Measurements from ENCODE around the gene MYBBP1A.
"Not testable (repeated sequence)": the region's sequence is repeated elsewhere in the genome, so short reads cannot be mapped to it uniquely, and the experiment has no call there.

Gene MYBBP1A

GRCh38 chr17:4579678-4580077, 24.5 kb upstream of the MYBBP1A start:
- Histone ChIP-seq H3K27me3 (ENCODE audit: insufficient read depth, low read length) (peaks cover 33% of the 10 kb centered on the region), H3K36me3 (ENCODE audit: insufficient read depth, low read length) (no peaks in the 10 kb centered on the region)

GRCh38 chr17:4578349-4578748, 23.2 kb upstream of the MYBBP1A start:
- not testable (repeated sequence) for H2AFZ ChIP-seq (ENCODE audit: low read length, unreplicated experiment); H3K4me3 ChIP-seq (ENCODE audit: low read depth, low read length); H3K79me2 ChIP-seq (ENCODE audit: control insufficient read depth, insufficient read depth, low read length, unreplicated experiment); H3K36me3 ChIP-seq (ENCODE audit: insufficient read depth, low read length); H3K4me1 ChIP-seq (ENCODE audit: control insufficient read depth, insufficient read depth, low read length, unreplicated experiment); H3K27ac ChIP-seq (ENCODE audit: low read depth, low read length)
- peaks cover 21% of the 10 kb centered on the region for H3K27me3 ChIP-seq (ENCODE audit: insufficient read depth, low read length)

More at GRCh38 chr17:4579678-4580077, 24.5 kb upstream of the MYBBP1A start:
- no peaks in the 10 kb centered on the region for H3K79me2 ChIP-seq (ENCODE audit: control insufficient read depth, insufficient read depth, low read length, unreplicated experiment)
- H3K27ac ChIP-seq (ENCODE audit: low read depth, low read length), result no peak overlapping the region
- no peak overlapping the region for H2AFZ ChIP-seq (ENCODE audit: low read length, unreplicated experiment)
- H3K4me3 ChIP-seq (ENCODE audit: low read depth, low read length), result no peak overlapping the region
- no peaks in the 10 kb centered on the region for H3K4me1 ChIP-seq (ENCODE audit: control insufficient read depth, insufficient read depth, low read length, unreplicated experiment)

- Histone ChIP-seq H3K4me1 (ENCODE audit: control insufficient read depth, insufficient read depth, low read length, unreplicated experiment) (no peaks in the 10 kb centered on the region), H3K27me3 (ENCODE audit: insufficient read depth, low read length) (peaks cover 12% of the 10 kb centered on the region), H3K36me3 (ENCODE audit: insufficient read depth, low read length) (no peaks in the 10 kb centered on the region), H3K4me3 (ENCODE audit: low read depth, low read length) (no peak overlapping the region), H3K27ac (ENCODE audit: low read depth, low read length) (no peak overlapping the region), H2AFZ (ENCODE audit: low read length, unreplicated experiment) (no peak overlapping the region), H3K79me2 (ENCODE audit: control insufficient read depth, insufficient read depth, low read length, unreplicated experiment) (no peaks in the 10 kb centered on the region)
Measured at GRCh38 chr17:4577386-4577993, 22.3 kb upstream of the MYBBP1A start.

- Histone ChIP-seq H2AFZ (ENCODE audit: low read length, unreplicated experiment) (no peak overlapping the region), H3K4me3 (ENCODE audit: low read depth, low read length) (no peak overlapping the region), H3K27ac (ENCODE audit: low read depth, low read length) (no peak overlapping the region), H3K27me3 (ENCODE audit: insufficient read depth, low read length) (peaks cover 9% of the 10 kb centered on the region), H3K36me3 (ENCODE audit: insufficient read depth, low read length) (no peaks in the 10 kb centered on the region), H3K4me1 (ENCODE audit: control insufficient read depth, insufficient read depth, low read length, unreplicated experiment) (no peaks in the 10 kb centered on the region), H3K79me2 (ENCODE audit: control insufficient read depth, insufficient read depth, low read length, unreplicated experiment) (no peaks in the 10 kb centered on the region)
Measured at GRCh38 chr17:4576729-4577322, 21.6 kb upstream of the MYBBP1A start.

GRCh38 chr17:4576161-4576558, 21.0 kb upstream of the MYBBP1A start:
- Histone ChIP-seq H3K27me3 (ENCODE audit: insufficient read depth, low read length) (peaks cover 10% of the 10 kb centered on the region; the same call in 1 of the 2 replicates), H3K36me3 (ENCODE audit: insufficient read depth, low read length) (no peaks in the 10 kb centered on the region), H3K4me3 (ENCODE audit: low read depth, low read length) (no peak overlapping the region), H3K27ac (ENCODE audit: low read depth, low read length) (no peak overlapping the region), H3K4me1 (ENCODE audit: control insufficient read depth, insufficient read depth, low read length, unreplicated experiment) (no peaks in the 10 kb centered on the region), H2AFZ (ENCODE audit: low read length, unreplicated experiment) (no peak overlapping the region), H3K79me2 (ENCODE audit: control insufficient read depth, insufficient read depth, low read length, unreplicated experiment) (no peaks in the 10 kb centered on the region)

GRCh38 chr17:4574448-4575045, 19.4 kb upstream of the MYBBP1A start:
- Histone ChIP-seq H2AFZ (ENCODE audit: low read length, unreplicated experiment) (no peak overlapping the region), H3K4me1 (ENCODE audit: control insufficient read depth, insufficient read depth, low read length, unreplicated experiment) (no peaks in the 10 kb centered on the region), H3K79me2 (ENCODE audit: control insufficient read depth, insufficient read depth, low read length, unreplicated experiment) (no peaks in the 10 kb centered on the region), H3K27me3 (ENCODE audit: insufficient read depth, low read length) (peaks cover 14% of the 10 kb centered on the region; the same call in 1 of the 2 replicates), H3K27ac (ENCODE audit: low read depth, low read length) (no peak overlapping the region), H3K4me3 (ENCODE audit: low read depth, low read length) (no peak overlapping the region), H3K36me3 (ENCODE audit: insufficient read depth, low read length) (no peaks in the 10 kb centered on the region)

GRCh38 chr17:4573669-4574068, 18.5 kb upstream of the MYBBP1A start:
- Histone ChIP-seq H3K4me3 (ENCODE audit: low read depth, low read length) (no peak overlapping the region), H2AFZ (ENCODE audit: low read length, unreplicated experiment) (no peak overlapping the region), H3K27ac (ENCODE audit: low read depth, low read length) (no peak overlapping the region), H3K27me3 (ENCODE audit: insufficient read depth, low read length) (peaks cover 14% of the 10 kb centered on the region; the same call in 1 of the 2 replicates), H3K36me3 (ENCODE audit: insufficient read depth, low read length) (no peaks in the 10 kb centered on the region), H3K79me2 (ENCODE audit: control insufficient read depth, insufficient read depth, low read length, unreplicated experiment) (no peaks in the 10 kb centered on the region), H3K4me1 (ENCODE audit: control insufficient read depth, insufficient read depth, low read length, unreplicated experiment) (no peaks in the 10 kb centered on the region)

GRCh38 chr17:4573115-4573514, 17.9 kb upstream of the MYBBP1A start:
- Histone ChIP-seq H3K27me3 (ENCODE audit: insufficient read depth, low read length) (peaks cover 14% of the 10 kb centered on the region; the same call in 1 of the 2 replicates), H3K4me1 (ENCODE audit: control insufficient read depth, insufficient read depth, low read length, unreplicated experiment) (no peaks in the 10 kb centered on the region), H3K79me2 (ENCODE audit: control insufficient read depth, insufficient read depth, low read length, unreplicated experiment) (no peaks in the 10 kb centered on the region), H2AFZ (ENCODE audit: low read length, unreplicated experiment) (no peak overlapping the region), H3K36me3 (ENCODE audit: insufficient read depth, low read length) (no peaks in the 10 kb centered on the region), H3K27ac (ENCODE audit: low read depth, low read length) (no peak overlapping the region), H3K4me3 (ENCODE audit: low read depth, low read length) (no peak overlapping the region)

- Histone ChIP-seq H2AFZ (ENCODE audit: low read length, unreplicated experiment) (no peak overlapping the region), H3K36me3 (ENCODE audit: insufficient read depth, low read length) (no peaks in the 10 kb centered on the region), H3K79me2 (ENCODE audit: control insufficient read depth, insufficient read depth, low read length, unreplicated experiment) (no peaks in the 10 kb centered on the region)
Measured at GRCh38 chr17:4572131-4572530, 16.9 kb upstream of the MYBBP1A start.

GRCh38 chr17:4569591-4569990, 14.4 kb upstream of the MYBBP1A start:
- H3K4me1 ChIP-seq (ENCODE audit: control insufficient read depth, insufficient read depth, low read length, unreplicated experiment), result no peaks in the 10 kb centered on the region
- H2AFZ ChIP-seq (ENCODE audit: low read length, unreplicated experiment), result no peak overlapping the region
- no peak overlapping the region for H3K4me3 ChIP-seq (ENCODE audit: low read depth, low read length)
- no peaks in the 10 kb centered on the region for H3K79me2 ChIP-seq (ENCODE audit: control insufficient read depth, insufficient read depth, low read length, unreplicated experiment)
- H3K27ac ChIP-seq (ENCODE audit: low read depth, low read length), result no peak overlapping the region
- H3K27me3 ChIP-seq (ENCODE audit: insufficient read depth, low read length), result peaks cover 14% of the 10 kb centered on the region; the same call in 1 of the 2 replicates
- H3K36me3 ChIP-seq (ENCODE audit: insufficient read depth, low read length), result no peaks in the 10 kb centered on the region

More at GRCh38 chr17:4572131-4572530, 16.9 kb upstream of the MYBBP1A start:
- no peak overlapping the region for H3K4me3 ChIP-seq (ENCODE audit: low read depth, low read length)
- no peak overlapping the region for H3K27ac ChIP-seq (ENCODE audit: low read depth, low read length)
- peaks cover 14% of the 10 kb centered on the region; the same call in 1 of the 2 replicates for H3K27me3 ChIP-seq (ENCODE audit: insufficient read depth, low read length)
- H3K4me1 ChIP-seq (ENCODE audit: control insufficient read depth, insufficient read depth, low read length, unreplicated experiment), result no peaks in the 10 kb centered on the region

GRCh38 chr17:4566785-4567184, 11.6 kb upstream of the MYBBP1A start:
- no peak overlapping the region for H3K27ac ChIP-seq (ENCODE audit: low read depth, low read length)

More at GRCh38 chr17:4566785-4567184, 11.6 kb upstream of the MYBBP1A start:
- H3K4me1 ChIP-seq (ENCODE audit: control insufficient read depth, insufficient read depth, low read length, unreplicated experiment), result peaks cover 9% of the 10 kb centered on the region
- H3K79me2 ChIP-seq (ENCODE audit: control insufficient read depth, insufficient read depth, low read length, unreplicated experiment), result no peaks in the 10 kb centered on the region
- no peak overlapping the region for H2AFZ ChIP-seq (ENCODE audit: low read length, unreplicated experiment)
- H3K36me3 ChIP-seq (ENCODE audit: insufficient read depth, low read length), result no peaks in the 10 kb centered on the region
- no peak overlapping the region for H3K4me3 ChIP-seq (ENCODE audit: low read depth, low read length)
- peaks cover 11% of the 10 kb centered on the region; the same call in 1 of the 2 replicates for H3K27me3 ChIP-seq (ENCODE audit: insufficient read depth, low read length)
